GM19463 (cell line): ENCODE measurements around the gene AQP1.

ENCODE experiments used
- ATAC-seq: cut with Tn5 transposase; IDR thresholded peaks from one replicate; pipeline ENCODE4 v1.9.1; 2021; ENCODE audit warnings: mild to moderate bottlenecking, moderate library complexity; ENCODE audit not compliant: unreplicated experiment

The AQP1 gene

DNA sequence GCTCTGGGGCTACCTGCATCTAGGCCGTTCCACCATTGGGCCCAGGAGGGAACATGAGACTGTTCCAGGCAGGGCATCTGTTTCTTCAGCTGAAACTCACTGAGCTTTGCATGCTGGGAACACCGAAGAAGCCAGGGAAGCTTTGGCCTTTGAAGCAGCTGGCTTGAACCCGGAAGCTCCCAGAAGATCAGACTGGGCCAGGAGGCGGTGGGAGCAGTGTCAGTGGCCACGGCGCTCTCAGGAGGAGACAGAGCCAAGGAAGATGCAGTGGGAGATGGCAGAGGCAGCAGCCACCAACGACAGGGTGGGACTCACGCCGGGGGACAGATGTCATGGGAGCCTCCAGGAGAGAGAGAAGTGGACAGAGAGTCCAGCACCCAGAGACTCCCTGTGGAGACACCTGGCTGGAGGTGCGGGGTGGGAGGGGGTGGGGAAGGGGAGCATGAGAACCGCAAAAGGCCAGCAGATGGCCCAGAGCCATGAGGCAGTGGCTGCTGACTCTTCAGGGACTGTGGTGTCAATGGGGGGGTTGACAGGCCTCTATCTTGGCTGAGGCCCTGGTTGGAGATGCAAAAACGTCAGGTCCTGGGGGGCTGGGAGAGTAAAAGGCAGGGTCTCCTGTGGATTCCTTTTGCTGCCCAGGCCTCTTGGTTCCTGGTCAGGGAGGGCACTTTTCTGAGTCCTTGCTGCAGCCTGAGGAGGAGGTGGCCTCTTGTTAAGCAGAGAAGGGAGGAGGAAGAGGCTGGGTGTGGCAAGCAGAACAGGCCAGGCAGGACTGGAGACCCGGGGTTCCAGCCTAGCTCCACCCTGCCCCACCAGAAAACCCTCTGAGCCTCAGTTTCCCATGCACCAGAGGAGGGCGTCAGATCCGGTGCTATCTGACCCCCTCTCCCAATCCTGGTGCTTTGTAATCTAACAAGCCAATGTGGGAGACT lies 6.3 kb upstream of the AQP1 start:
- ATAC-seq = no peak

DNA sequence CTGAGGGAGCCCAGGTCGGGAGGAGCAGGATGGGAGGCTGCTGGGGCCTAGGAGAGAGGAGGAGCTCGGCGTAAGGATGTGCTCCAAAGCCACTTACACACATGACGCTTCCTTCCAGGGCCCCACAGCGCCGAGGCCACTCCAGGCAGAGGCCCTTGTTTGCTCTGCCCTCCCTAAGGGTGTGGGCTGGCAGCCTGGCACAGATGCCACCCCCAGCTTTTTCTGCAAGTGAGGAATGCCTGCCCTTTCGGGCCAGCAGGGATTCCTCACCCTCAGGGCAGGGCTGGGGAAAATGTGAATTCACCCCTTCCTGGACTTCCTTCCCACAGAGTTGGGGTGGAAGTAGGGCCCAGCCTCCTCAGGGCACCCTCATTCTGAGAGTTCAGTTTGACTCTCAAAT lies 5.6 kb upstream of the AQP1 start:
- ATAC-seq = no peak

DNA sequence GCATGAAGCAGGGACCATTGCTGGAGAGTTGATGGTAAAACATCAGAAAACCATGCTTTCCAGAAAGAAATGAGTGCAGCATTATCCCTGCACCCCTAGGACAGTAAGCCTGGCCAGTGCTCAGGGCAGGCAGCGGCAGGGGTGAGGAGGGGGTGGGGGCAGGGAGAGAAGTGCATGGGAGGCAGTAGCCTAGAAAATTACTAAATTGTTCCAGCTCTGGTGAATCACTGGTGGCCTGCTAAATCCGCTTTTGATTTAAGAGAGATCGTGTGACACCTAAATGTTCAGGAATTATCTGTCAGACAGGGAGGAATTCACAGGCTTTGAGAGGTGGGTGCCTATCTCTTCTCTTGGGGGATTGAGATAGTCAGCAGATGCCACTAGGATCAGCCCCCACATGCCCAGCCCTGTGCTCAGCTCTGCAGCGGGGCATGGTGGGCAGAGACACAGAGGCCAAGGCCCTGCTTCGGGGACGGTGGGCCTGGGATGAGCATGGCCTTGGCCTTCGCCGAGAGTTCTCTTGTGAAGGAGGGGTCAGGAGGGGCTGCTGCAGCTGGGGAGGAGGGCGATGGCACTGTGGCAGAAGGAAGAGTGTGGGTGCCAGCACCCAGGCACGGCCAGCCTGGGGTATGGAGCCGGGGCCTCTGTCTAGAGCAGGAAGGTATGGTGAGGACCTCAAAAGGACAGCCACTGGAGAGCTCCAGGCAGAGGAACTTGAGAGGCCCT lies 5.0 kb upstream of the AQP1 start:
- no peak for ATAC-seq

DNA sequence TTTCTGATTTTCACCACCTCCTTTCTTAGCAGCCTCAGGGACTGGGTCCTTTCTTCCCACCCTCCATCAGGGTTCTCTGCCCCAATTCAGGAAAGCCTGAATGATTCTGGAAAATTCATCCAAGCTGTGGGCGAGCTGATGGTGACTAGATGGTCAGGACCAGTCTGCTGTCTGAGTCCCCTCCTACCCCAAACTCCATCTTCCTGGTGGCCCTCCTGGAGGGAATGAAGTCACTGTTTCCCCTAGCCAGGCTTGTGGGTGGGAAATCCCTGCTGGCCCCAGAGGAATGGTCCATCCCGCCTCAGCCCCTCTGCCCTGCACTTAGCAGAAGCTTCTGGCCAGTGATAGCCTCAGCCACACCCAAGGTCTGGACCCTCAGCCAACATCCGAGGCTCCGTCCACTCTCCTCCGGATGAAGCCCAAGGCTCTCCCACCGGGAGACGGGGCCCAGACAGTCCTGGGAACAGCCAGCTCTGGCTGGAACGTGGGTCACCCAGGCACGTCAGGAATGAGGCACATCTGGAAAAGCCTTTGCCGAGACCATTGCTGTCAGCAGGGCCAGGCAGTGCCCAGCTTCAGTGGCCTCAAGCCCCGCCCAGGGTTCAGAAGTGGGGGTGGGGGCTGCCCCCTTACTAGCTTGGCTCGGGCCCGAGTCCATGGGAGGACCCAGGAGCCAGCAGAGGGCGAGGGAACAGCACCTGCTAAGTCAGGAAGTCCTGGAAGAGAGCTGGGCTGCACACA lies 4.0 kb upstream of the AQP1 start:
- ATAC-seq = no peak

DNA sequence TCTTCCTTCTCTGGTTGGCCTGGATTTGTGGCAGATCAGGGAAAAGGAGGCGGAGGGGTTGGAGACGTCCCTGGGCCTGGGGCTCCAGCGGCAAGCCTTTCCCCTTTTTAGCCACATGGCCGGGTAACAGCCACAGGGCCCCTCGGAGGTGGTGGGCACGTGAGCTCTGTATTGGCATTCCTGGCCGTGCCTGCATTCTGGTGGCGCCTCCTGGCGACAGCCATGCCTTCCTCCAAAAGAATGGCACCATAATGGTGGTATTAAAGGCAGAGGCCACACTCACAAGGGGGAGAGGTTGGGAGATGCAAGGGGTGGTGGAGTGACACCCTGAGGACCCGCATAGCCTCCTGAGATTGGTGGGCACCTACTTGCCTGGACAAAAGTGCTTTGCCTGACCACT lies 3.0 kb upstream of the AQP1 start:
- ATAC-seq = no peak

DNA sequence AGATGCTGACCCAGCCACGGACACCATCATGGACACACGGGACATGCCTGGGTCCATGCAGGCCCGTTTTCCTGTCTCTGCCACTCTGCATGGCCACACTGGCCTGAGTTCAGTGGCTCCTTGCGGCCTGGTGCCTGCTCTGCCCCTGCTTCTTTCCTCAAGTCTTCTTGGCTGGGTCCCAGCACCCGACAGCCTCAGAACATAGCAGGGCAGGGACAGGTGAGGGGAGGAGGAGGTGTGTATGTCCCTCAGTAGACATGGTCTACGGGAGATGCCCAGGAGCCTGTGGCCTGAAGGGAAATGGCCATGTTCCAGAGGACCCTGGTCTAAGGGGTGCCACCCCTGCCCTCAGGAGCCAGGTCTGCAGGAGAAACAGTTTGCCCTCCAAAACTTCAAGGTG lies 2.2 kb upstream of the AQP1 start:
- ATAC-seq = no peak

DNA sequence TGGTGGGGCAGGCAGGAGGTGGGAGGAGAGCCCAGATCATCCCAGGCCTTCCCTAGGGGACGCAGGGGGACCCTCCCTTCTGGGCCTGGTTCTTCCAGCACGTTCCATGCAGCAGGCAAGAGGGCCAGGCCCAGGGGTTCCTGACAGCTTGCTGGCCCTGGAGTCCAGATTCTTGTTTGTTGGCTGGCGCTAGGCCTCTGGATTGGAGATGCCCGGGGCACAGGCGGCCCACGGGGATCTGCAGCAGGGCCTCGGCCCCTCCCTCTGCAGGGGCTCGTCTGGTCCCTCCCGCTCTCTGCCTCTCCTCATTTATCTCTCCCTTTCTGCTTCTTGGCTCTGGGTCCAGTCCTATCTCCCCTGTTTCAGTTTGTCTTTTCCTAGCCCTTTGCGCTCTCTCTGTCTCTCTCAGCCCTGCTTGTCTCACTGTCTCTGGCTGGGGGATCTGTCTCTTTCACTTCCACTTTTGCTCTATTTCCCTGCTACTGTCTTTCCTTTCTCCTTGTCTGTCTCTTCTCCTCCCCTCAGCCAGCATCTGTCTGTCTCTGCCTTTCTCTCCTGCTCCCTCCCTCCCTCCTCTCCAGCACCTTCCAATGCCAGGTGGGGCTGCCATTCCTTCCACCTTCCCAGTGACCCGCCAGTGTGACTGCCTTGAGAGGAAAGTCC lies 1.1 kb upstream of the AQP1 start:
- no peak for ATAC-seq

DNA sequence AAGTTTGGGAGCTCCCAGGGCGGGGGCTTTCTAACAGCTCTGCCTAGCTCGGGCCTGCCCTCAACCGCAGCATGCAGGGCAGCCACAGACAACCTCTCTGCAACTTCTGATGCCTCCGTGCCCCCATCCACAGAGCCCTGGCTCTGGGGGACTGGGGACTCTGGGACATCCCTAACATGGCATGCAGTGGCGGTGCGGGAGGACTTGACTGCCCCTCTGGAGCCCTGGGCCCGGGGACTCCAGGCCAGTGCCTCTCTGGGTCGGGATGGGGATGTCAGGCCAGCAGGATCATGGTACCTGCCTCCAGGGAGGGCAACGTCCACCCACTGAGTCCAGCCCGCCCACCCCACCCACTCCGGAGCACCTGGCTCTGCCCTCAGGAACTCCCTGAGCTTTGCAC lies 520 bp upstream of the AQP1 start:
- ATAC-seq = no peak

DNA sequence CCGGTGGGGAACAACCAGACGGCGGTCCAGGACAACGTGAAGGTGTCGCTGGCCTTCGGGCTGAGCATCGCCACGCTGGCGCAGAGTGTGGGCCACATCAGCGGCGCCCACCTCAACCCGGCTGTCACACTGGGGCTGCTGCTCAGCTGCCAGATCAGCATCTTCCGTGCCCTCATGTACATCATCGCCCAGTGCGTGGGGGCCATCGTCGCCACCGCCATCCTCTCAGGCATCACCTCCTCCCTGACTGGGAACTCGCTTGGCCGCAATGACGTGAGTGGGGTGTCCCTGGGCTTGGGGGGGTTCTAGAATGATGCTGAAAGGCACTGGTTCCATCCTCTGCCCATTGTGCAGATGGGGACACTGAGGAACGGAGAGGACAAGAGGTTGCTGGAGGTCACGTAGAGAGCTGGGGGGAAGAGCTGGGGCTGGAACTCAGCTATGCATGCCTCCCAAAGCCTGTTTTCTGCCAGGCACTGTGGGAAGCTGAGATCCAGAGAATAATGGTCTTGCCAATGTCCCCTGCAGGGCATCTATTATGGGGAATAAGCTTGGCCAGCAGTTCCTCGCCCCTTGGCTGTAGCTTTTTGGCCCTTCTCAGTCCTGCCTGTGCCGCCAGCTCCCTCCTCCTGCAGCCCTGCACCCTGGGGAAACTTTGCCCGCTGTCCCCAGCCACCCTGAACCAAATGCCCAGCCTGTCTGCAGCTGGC lies 523 bp downstream of the AQP1 start:
- no peak for ATAC-seq

DNA sequence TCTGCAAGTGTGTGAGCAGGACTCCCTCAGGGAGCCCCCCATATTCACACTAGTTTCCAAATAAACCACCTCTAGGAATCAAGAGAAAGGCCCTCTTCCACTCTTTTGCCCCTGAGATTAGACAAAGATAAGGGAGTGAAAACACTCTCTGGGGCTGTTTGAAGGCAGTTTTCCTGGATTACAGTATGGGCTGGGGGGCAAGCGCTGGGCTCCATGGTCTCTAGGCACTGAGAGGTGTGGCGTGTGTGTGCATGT lies 1.0 kb downstream of the AQP1 start:
- ATAC-seq = no peak

DNA sequence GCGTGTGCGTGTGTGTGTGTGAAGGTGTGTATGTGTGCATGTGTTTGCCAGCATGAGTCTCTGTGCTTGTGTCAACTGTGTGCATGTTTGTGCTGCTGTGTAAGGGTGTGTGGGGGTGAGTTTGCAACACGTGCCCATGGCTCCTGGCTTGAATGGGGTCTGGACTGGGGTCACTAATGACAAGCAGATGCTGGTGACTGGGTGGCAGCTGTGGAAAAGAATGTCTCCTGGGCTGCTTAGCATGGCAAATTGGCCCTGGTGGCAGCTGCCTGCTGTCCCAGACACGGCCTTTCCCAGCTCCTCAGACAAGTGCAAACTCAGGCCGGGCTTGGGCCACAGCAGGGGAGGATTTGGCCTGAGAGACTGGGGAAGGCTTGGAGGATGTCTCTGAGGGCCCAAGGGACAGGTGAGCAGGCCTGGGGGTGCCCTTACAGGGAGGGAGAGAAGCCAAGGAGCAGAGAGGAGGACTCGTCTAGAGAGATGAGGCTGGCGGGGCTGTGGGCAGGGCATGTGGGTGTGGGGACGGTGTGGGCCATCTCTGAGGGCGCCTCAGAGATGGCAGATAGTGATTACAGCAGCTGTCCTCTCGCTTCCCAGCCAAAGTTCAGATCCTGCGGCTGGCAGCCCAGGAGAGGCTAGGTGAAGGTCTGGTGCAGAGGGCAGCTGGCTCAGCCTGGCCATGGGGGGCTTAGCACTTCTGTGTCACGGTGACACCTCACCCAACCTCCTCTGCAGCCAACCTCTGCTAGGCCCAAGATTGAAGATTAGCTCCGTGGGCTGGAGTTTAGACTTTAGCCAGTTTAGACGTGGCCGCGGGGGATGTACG lies 1.5 kb downstream of the AQP1 start:
- no peak for ATAC-seq

DNA sequence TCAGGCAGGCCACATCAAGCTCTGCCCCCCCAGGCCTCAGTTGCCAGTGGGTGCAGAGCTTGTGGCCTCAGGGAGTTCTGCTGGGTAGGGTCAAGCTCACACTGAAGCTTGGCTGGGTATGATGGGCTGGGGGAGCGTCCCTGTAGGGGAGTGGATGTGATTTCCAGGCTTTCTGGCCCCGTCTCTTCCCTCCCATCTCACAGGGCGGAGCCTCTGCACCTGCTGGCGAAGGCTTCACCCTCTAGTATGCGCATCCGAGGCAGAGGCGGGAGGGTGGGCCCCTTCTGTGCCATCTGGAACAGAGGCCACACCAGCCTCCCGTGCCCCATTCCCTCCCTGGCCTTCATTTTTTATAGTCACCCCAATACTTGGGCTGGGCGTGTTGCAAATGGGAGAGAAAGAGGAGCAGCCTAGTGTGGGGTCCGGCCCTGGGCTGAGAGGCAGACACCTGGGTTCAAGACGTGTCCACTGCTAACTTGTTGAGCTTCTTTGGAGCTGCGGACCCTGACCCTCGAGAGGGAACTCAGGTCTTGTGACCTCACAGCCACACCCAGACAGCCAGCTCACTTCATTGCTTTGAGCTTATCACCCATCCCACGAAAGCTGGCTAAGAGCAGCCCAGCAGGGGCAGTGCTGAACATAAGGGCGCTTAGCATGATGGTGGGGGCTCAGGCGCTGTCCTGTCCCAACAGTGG lies 2.3 kb downstream of the AQP1 start:
- no peak for ATAC-seq

DNA sequence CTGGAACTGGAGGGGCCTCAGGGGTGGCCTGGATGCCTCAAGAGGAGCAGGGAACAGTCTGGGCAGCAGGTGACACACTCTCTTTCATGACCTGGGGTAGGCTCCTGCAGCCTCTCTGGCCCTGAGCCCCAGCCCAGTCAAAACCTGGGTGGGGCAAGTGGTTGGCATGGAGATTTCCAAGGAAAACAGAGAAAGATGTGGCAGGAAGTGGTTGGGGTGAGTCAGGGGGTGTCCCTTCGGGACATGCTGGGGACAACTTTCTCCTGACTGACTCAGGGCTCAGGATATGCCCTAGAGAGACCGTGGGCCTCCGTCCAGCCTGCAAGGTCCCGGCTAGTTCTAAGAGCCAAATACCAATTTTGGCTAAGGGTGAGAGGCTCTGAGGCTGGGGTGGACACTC lies 2.9 kb downstream of the AQP1 start:
- ATAC-seq = no peak

DNA sequence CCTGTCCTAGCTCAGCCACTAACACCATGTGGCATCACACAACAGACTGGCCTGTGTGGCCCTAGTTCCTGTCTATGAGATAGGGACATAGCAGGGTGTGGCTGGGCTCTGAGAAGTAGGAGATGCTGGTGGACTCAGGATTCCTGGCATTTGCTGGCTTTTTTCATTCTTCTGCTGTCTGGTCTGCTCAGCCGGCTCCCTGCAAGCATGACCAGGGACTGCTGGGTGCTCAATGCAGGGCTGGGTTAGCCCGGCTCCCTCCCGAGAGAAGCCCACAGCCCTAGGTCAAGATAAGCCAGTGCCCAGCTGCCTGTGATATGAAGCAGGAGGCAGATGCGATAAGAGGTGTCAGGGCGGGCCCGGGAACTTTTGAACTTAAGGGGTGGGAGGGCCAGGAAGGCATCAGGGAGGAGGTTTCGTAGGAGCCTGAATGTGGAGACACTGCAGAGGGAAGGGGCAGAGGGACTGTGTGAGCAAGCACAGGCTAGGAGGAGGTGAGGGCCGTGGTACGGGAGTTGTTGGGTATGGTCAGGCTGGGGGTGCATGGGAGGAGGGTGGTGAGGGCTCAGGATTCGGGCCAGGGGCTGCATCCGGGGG lies 3.5 kb downstream of the AQP1 start:
- no peak for ATAC-seq

DNA sequence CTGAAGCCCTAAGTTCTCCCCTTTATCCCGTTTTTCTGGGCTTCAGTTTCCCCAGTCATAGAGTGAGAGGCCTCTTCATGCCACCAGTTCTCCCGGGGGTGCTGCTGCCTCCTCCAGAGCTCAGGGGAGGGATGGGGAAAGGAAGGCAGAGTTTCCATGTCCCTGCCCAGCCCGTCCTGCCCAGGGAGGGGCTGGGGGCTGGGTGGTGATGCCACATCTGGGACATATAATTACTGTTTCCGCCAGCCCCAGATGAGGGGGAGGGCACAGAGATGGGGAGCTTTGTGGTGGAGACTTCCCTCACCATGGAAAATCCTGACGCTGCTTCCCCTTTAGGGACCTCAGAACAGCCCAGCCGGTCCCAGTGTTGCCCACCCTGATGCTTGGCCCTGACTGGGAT lies 4.1 kb downstream of the AQP1 start:
- ATAC-seq = no peak

DNA sequence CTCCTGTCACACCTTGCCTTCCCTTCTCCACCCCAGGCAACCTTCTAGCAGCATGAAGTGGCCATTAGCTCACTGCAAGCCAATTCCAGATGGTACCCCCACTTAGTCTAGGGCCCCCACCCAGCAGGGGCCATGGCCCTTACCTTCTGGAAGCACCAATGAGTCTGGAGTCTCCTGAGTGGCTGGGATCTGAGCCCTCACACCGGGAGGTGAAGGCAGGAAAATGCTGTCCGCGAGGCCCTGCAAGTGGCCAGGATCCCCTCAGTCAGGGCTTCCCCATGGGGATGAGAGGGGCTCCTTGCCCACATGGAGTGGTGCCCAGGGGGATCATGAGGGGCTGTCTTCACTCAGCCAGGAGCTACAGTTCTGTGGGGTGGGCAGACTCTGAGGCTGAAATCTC lies 4.6 kb downstream of the AQP1 start:
- no peak for ATAC-seq

DNA sequence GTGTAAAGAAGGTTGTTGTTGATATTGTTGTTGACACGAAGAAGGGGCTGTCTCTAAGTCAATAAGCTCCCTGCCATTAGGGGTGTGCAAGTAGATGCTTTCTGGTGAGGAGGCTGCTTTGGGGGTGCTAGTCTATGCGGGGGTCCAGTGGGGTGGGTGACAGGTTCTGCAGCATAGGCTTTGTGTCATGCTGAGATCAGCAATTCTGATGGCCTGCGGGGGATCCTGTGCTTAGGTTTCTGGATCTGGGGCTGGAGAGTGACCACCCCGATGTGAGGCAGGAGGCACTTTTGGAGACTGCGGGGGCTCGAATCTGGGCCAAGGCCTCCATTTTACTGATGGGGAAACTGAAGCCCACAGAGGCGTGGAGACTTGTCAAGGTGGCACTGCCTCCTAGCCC lies 5.1 kb downstream of the AQP1 start:
- ATAC-seq = no peak

DNA sequence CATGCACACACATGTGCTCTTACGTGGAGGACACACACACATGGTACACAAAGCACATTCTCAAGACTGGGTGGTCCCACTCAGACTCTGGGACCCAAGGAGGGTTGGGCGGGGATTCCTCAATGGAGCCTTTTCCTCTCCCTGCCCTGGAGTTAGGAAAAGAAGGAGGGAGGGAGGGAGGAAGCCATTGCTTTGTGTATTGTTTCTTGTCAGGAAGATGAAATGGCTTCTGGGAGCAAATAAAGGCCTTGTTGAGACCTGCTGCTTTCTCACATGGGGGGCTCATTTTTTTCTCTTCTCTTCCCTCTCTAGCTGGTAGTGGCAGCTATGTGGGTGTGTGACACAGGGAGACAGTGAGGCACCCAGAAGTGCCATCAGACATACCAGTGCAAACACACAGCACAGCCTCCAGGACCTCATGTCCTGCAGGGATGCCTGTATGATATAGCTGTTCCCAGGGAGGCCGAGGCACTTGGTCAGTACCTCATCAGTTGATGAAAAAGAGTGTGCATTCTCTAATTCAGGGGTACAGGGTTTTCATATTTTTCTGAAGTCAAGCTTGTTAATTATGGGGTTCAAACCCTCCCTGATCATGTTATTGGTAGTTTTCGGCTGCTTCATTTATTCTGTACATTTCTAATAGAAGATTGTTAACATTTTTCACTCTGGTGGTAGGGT lies 5.7 kb downstream of the AQP1 start:
- no peak for ATAC-seq
